GM12878 (cell line): ENCODE results near the gene CTPS1. TPM values are rescaled to one million over a fixed set of nuclear protein-coding genes. Genes with fewer than 3 reads are reported as not detected.

Experiments
- ATAC-seq: fragments of 200-7000 bp; cut with Tn5 transposase; 3 replicates; pipeline ENCODE4 v1.9.1; 2020; ENCODE audit warnings: mild to moderate bottlenecking, moderate library complexity
- BruUV-seq: library from RNA; stranded (reverse); fragments of 400-500 nt; replicated peaks from 2 replicates; lab custom pipeline; 2021; lab: Mats Ljungman, UMichigan
- CTCF ChIA-PET: fragments of 300-600 bp; sonication (Branson Sonifier 250); formaldehyde crosslinking; extraction: SDS; loops from one replicate; lab custom pipeline; 2021; ENCODE audit warnings: inconsistent platforms; lab: Yijun Ruan, JAX
- POLR2A ChIA-PET: fragments of 350-600 bp; formaldehyde crosslinking; extraction: SDS; loops from one replicate; lab custom pipeline; 2021; ENCODE audit warnings: inconsistent platforms; lab: Charles Lee
- RAD21 ChIA-PET: fragments of 300-600 bp; sonication (Branson Sonifier 250); formaldehyde crosslinking; loops from one replicate; lab custom pipeline; 2023; ENCODE audit warnings: antibody characterized with exemption; ENCODE audit not compliant: unreplicated experiment; lab: Charles Lee
- SMC1A ChIA-PET: fragments of 300-600 bp; sonication (Branson Sonifier 250); formaldehyde crosslinking; loops from one replicate; lab custom pipeline; 2023; ENCODE audit not compliant: unreplicated experiment, uncharacterized antibody; lab: Charles Lee
- DNase-seq: peaks from one replicate; pipeline ENCODE4 v3.0.0-alpha.2; 2011; ENCODE audit warnings: low read depth, low spot score
- FAIRE-seq: peaks from 3 replicates; lab custom pipeline; 2011; peaks lifted over from hg19 to GRCh38; lab: Jason Lieb, UNC
- H2AFZ ChIP-seq: 2 replicates; pipeline ENCODE4 v1.6.0; 2011; ENCODE audit warnings: low read depth, low read length, control low read depth; ENCODE audit not compliant: control insufficient read depth
- H3K27ac ChIP-seq: 2 replicates; pipeline ENCODE4 v1.5.1; 2011; ENCODE audit warnings: control low read depth; ENCODE audit not compliant: control insufficient read depth, insufficient read depth
- H3K27me3 ChIP-seq, 2 experiments: replicated peaks in 1 of 2; 2 replicates each; pipeline versions ENCODE4 v1.6.0 to v1.6.1; 2011; ENCODE audit warnings: low read length in 1 of 2; ENCODE audit not compliant: control insufficient read depth in 2 of 2, insufficient read depth in 2 of 2
- H3K36me3 ChIP-seq, 2 experiments: 2 replicates each; pipeline ENCODE4 v1.5.1; 2011; ENCODE audit warnings: low read length in 1 of 2; ENCODE audit not compliant: control insufficient read depth in 2 of 2, insufficient read depth in 2 of 2
- H3K4me1 ChIP-seq: 2 replicates; pipeline ENCODE4 v1.6.1; 2011; ENCODE audit warnings: mild to moderate bottlenecking, low read length, moderate library complexity, mixed read lengths; ENCODE audit not compliant: control insufficient read depth, insufficient read depth
- H3K4me2 ChIP-seq: 2 replicates; pipeline ENCODE4 v1.6.0; 2011; ENCODE audit warnings: control low read depth; ENCODE audit not compliant: control insufficient read depth, insufficient read depth
- H3K4me3 ChIP-seq: fragments of 200-600 bp; sonication (generic); 2 replicates; pipeline ENCODE4 v1.5.1; 2016
- H3K79me2 ChIP-seq: 2 replicates; pipeline ENCODE4 v1.6.0; 2011; ENCODE audit warnings: low read length; ENCODE audit not compliant: control insufficient read depth, insufficient read depth
- H3K9ac ChIP-seq: 2 replicates; pipeline ENCODE4 v1.8.0; 2011; ENCODE audit warnings: low read length, control low read depth, mixed read lengths; ENCODE audit not compliant: control insufficient read depth, insufficient read depth
- H3K9me3 ChIP-seq: replicated peaks from 3 replicates; pipeline ENCODE4 v1.5.1; 2011; ENCODE audit warnings: mild to moderate bottlenecking, low read length; ENCODE audit not compliant: control insufficient read depth, insufficient read depth
- H4K20me1 ChIP-seq: 2 replicates; pipeline ENCODE4 v1.6.0; 2011; ENCODE audit not compliant: control insufficient read depth, insufficient read depth
- ETV6 ChIP-seq, 2 experiments: fragments of 450-650 bp in 1 of 2; IDR thresholded peaks in 1 of 2; conservative IDR thresholded peaks in 1 of 2; 2 replicates each; pipeline ENCODE4 v1.6.1; 2014; ENCODE audit warnings: antibody characterized with exemption in 1 of 2, borderline replicate concordance in 1 of 2, low read depth in 1 of 2, mild to moderate bottlenecking in 1 of 2, moderate library complexity in 1 of 2
- MTA2 ChIP-seq: fragments of 450-650 bp; IDR thresholded peaks from 2 replicates; pipeline ENCODE4 v1.6.1; 2016; ENCODE audit warnings: low read depth, mild to moderate bottlenecking, moderate library complexity
- MXI1 ChIP-seq: fragments of 150-350 bp; IDR thresholded peaks from 2 replicates; pipeline ENCODE4 v1.6.1; 2011; ENCODE audit warnings: low read depth, mild to moderate bottlenecking, inconsistent platforms, low read length, improper control_type of control experiment
- NFIC ChIP-seq: IDR thresholded peaks from 2 replicates; pipeline ENCODE4 v1.6.1; 2012; ENCODE audit warnings: low read depth, mild to moderate bottlenecking, inconsistent platforms, low read length, moderate library complexity
- PAX8 ChIP-seq: fragments of 450-650 bp; IDR thresholded peaks from 2 replicates; pipeline ENCODE4 v1.6.1; 2017; ENCODE audit warnings: mild to moderate bottlenecking, moderate library complexity
- POLR2AphosphoS5 ChIP-seq: IDR thresholded peaks from 2 replicates; pipeline ENCODE4 v1.6.1; 2011; ENCODE audit warnings: mild to moderate bottlenecking, low read length, inconsistent platforms
- RCOR1 ChIP-seq: conservative IDR thresholded peaks from 2 replicates; pipeline ENCODE4 v1.6.1; 2012; ENCODE audit warnings: low read depth, low read length, improper control_type of control experiment
- SMAD1 ChIP-seq: fragments of 450-650 bp; IDR thresholded peaks from 2 replicates; pipeline ENCODE4 v1.6.1; 2018; ENCODE audit warnings: mild to moderate bottlenecking, low read depth; ENCODE audit not compliant: partially characterized antibody
- TCF3 ChIP-seq: IDR thresholded peaks from 2 replicates; pipeline ENCODE4 v1.6.1; 2012; ENCODE audit warnings: low read depth, mild to moderate bottlenecking, low read length, borderline replicate concordance; ENCODE audit not compliant: insufficient read depth
- ZNF274 ChIP-seq: IDR thresholded peaks from one replicate; pipeline ENCODE4 v1.8.0; 2011; ENCODE audit not compliant: insufficient read length, insufficient read depth
- ZNF592 ChIP-seq: fragments of 450-650 bp; IDR thresholded peaks from 2 replicates; pipeline ENCODE4 v1.6.1; 2017; ENCODE audit warnings: mild to moderate bottlenecking, moderate library complexity
- WGBS: methylation state at CpG from one replicate; pipeline ENCODE4 v1.1.6; 2016; ENCODE audit warnings: low lambda C conversion rate; ENCODE audit not compliant: insufficient replicate concordance, insufficient coverage; ENCODE audit errors: missing lambda C conversion rate; 5-methylcytosine and 5-hydroxymethylcytosine counted together
- in situ Hi-C: fragments of 300-500 bp; cut with MboI; formaldehyde crosslinking; loops from 9 replicates; pipeline ENCODE4 v1.14.3; 2018; ENCODE audit warnings: mixed read lengths
- intact Hi-C: fragments of 100-400 bp; cut with micrococcal nuclease; formaldehyde crosslinking; loops from one replicate; pipeline ENCODE4 v1.14.2; 2022; ENCODE audit not compliant: unreplicated experiment
- polyA plus RNA-seq, 11 experiments: library from polyadenylated mRNA; depleted of rRNA in 4 of 11; unstranded in 6 of 11; stranded (reverse) in 5 of 11; fragments of >200 nt; fragmentation: Nextera tagmentation in 4 of 11; fragmentation: Illumina TruSeq in 1 of 11; extraction: Ambion mirVana in 4 of 11; extraction: Trizol in 1 of 11; gene quantifications; 1 replicate in 1 of 11; 2 replicates in 10 of 11; pipeline versions ENCODE4 v1.2.1 to v1.2.3, GENCODE V29; 2011 to 2016; ENCODE audit warnings: inconsistent platforms in 2 of 11, missing spikeins in 2 of 11, low read depth in 1 of 11
- total RNA-seq, 4 experiments: library from RNA; depleted of rRNA in 3 of 4; stranded (reverse); fragments of >200 nt in 3 of 4; fragmentation: Illumina TruSeq in 1 of 4; extraction: Trizol in 1 of 4; gene quantifications; 2 replicates each; pipeline versions ENCODE4 v1.2.1 to v1.2.3, GENCODE V29; 2013 to 2021
- TF ChIP-seq, protein P1 (sequence below): fragments of 450-650 bp; formaldehyde crosslinking; IDR thresholded peaks from 2 replicates; pipeline ENCODE4 v1.5.0; 2022; ENCODE audit warnings: mild to moderate bottlenecking, missing genetic modification characterization

CTPS1 gene
- total and polyA plus RNA-seq, 10 of the 15 experiments (the other 5 are each of a cell fraction or from before 2014, with no cell fraction given): 27.5 to 106 (median 62.8) TPM

DNA sequence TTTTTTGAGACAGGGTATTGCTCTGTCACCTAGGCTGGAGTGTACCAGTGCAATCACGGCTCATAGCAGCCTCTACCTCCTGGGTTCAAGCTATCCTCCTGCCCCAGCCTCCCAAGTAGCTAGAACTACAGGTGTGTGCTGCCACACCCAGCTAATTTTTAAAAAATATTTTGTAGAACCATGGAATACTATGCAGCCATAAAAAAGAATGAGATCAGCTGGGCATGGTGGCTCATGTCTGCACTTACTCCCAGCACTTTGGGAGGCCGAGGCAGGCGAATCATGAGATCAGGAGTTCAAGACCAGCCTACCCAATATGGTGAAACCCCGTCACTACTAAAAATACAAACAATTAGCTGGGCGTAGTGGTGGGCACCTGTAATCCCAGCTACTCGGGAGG is 29.9 kb upstream of the CTPS1 start:
- ATAC-seq: no peak
- Histone ChIP-seq H3K27me3 (no peaks in the 10 kb centered on the region), H3K36me3 (no peaks in the 10 kb centered on the region), H3K4me2 (no peak overlapping the region), H3K79me2 (no peaks in the 10 kb centered on the region), H4K20me1 (no peaks in the 10 kb centered on the region), H3K4me3 (no peak overlapping the region), H3K27ac (no peak overlapping the region), H2AFZ (no peak overlapping the region), H3K4me1 (no peaks in the 10 kb centered on the region), H3K9ac (no peak overlapping the region), H3K9me3 (no peaks in the 10 kb centered on the region)
- intact Hi-C loops: no loop called here
- DNase-seq: no peak
- SMC1A ChIA-PET: interaction anchor here (0.7 to 15.8 kb wide), 9 partner anchors 9 to 417 kb away, joined by 3 to 197 read pairs (median 5); partner anchors contain the start of gene CITED4
- POLR2A ChIA-PET: interaction anchor here (0.6 to 1.2 kb wide), 2 partner anchors 73 to 284 kb away, joined by 3 to 9 read pairs; partner anchors contain the start of gene RIMS3
- CTCF ChIA-PET: interaction anchor here (0.6 to 10.1 kb wide), 31 partner anchors 10 to 417 kb away, joined by 3 to 128 read pairs (median 5); partner anchors contain the start of genes CITED4, NFYC and ZNF684
- TF ChIP-seq ZNF592 (no peak), RCOR1 (no peak), PAX8 (no peak), POLR2AphosphoS5 (no peak), SMAD1 (no peak), MXI1 (no peak), MTA2 (no peak), ZNF274 (no peak), ETV6 (conservative IDR thresholded peaks at IDR 0.05 in 1 of 2, IDR thresholded peaks at IDR 0.05 in 1 of 2; ENCODE audit: borderline replicate concordance in 1 of 2, low read depth in 1 of 2) (no peak), NFIC (no peak), TCF3 (no peak)
- TF ChIP-seq, protein P1, sequence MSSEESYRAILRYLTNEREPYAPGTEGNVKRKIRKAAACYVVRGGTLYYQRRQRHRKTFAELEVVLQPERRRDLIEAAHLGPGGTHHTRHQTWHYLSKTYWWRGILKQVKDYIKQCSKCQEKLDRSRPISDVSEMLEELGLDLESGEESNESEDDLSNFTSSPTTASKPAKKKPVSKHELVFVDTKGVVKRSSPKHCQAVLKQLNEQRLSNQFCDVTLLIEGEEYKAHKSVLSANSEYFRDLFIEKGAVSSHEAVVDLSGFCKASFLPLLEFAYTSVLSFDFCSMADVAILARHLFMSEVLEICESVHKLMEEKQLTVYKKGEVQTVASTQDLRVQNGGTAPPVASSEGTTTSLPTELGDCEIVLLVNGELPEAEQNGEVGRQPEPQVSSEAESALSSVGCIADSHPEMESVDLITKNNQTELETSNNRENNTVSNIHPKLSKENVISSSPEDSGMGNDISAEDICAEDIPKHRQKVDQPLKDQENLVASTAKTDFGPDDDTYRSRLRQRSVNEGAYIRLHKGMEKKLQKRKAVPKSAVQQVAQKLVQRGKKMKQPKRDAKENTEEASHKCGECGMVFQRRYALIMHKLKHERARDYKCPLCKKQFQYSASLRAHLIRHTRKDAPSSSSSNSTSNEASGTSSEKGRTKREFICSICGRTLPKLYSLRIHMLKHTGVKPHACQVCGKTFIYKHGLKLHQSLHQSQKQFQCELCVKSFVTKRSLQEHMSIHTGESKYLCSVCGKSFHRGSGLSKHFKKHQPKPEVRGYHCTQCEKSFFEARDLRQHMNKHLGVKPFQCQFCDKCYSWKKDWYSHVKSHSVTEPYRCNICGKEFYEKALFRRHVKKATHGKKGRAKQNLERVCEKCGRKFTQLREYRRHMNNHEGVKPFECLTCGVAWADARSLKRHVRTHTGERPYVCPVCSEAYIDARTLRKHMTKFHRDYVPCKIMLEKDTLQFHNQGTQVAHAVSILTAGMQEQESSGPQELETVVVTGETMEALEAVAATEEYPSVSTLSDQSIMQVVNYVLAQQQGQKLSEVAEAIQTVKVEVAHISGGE: no peak
- RAD21 ChIA-PET: interaction anchor here (0.6 to 6.2 kb wide), 11 partner anchors 9 to 530 kb away, joined by 3 to 53 read pairs (median 5); partner anchors contain the start of gene CITED4
- 17% methylated on average over 6 of the region's 6 CpGs for WGBS
- BruUV-seq: no TSS peak
- FAIRE-seq: no peak
- in situ Hi-C loops: no loop called here
